Measurements from ENCODE around the gene PKM.

DNA sequence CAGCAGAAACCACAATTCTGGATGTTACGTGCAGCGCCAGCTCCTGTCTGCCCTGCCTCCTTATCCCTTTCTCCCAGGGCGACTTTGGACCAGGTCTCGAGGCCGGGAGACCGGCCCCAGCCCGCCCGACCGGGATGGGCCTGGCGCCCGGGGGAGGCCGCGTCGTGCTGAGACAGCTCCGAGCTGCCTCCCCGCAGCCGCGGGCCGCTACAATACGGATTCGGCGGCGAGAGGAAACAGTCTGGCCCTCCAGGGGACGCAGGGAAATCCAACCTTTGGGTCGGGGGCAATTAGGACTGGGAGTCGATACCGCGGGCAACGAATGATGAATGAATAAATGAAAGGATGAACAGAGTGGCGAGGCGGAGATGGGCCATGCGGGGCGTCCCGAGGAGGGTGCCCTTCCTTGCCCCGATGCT, 33.9 kb downstream of the PKM start:
- TF ChIP-seq, protein P1, sequence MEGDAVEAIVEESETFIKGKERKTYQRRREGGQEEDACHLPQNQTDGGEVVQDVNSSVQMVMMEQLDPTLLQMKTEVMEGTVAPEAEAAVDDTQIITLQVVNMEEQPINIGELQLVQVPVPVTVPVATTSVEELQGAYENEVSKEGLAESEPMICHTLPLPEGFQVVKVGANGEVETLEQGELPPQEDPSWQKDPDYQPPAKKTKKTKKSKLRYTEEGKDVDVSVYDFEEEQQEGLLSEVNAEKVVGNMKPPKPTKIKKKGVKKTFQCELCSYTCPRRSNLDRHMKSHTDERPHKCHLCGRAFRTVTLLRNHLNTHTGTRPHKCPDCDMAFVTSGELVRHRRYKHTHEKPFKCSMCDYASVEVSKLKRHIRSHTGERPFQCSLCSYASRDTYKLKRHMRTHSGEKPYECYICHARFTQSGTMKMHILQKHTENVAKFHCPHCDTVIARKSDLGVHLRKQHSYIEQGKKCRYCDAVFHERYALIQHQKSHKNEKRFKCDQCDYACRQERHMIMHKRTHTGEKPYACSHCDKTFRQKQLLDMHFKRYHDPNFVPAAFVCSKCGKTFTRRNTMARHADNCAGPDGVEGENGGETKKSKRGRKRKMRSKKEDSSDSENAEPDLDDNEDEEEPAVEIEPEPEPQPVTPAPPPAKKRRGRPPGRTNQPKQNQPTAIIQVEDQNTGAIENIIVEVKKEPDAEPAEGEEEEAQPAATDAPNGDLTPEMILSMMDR (IDR thresholded peaks at IDR 0.05; ENCODE audit: insufficient read depth, low read length) = no peak
- TF ChIP-seq, protein P2, sequence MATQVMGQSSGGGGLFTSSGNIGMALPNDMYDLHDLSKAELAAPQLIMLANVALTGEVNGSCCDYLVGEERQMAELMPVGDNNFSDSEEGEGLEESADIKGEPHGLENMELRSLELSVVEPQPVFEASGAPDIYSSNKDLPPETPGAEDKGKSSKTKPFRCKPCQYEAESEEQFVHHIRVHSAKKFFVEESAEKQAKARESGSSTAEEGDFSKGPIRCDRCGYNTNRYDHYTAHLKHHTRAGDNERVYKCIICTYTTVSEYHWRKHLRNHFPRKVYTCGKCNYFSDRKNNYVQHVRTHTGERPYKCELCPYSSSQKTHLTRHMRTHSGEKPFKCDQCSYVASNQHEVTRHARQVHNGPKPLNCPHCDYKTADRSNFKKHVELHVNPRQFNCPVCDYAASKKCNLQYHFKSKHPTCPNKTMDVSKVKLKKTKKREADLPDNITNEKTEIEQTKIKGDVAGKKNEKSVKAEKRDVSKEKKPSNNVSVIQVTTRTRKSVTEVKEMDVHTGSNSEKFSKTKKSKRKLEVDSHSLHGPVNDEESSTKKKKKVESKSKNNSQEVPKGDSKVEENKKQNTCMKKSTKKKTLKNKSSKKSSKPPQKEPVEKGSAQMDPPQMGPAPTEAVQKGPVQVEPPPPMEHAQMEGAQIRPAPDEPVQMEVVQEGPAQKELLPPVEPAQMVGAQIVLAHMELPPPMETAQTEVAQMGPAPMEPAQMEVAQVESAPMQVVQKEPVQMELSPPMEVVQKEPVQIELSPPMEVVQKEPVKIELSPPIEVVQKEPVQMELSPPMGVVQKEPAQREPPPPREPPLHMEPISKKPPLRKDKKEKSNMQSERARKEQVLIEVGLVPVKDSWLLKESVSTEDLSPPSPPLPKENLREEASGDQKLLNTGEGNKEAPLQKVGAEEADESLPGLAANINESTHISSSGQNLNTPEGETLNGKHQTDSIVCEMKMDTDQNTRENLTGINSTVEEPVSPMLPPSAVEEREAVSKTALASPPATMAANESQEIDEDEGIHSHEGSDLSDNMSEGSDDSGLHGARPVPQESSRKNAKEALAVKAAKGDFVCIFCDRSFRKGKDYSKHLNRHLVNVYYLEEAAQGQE (IDR thresholded peaks at IDR 0.05; ENCODE audit: insufficient replicate concordance, low read depth) = no peak
- TF ChIP-seq POLR2AphosphoS5 (IDR thresholded peaks at IDR 0.05; ENCODE audit: low read depth) (no peak), GABPA (IDR thresholded peaks at IDR 0.05; ENCODE audit: low read depth) (no peak), SPI1 (IDR thresholded peaks at IDR 0.05; ENCODE audit: borderline replicate concordance, low read depth) (no peak)
